Panc1 (cell line): Measurements from ENCODE around the gene UBASH3A. TPM values are rescaled to one million over a fixed set of nuclear protein-coding genes. Genes with fewer than 3 reads are reported as not detected.

Experiments used
- ATAC-seq: fragments of 200-7000 bp; cut with Tn5 transposase; 2 replicates; pipeline ENCODE4 v1.9.1; 2020; ENCODE audit warnings: mild to moderate bottlenecking, moderate library complexity
- BruUV-seq: library from RNA; stranded (reverse); fragments of 400-500 nt; replicated peaks from 2 replicates; lab custom pipeline; 2021; lab: Mats Ljungman, UMichigan
- CTCF ChIA-PET: fragments of 300-600 bp; sonication (Branson Sonifier 250); formaldehyde crosslinking; loops from one replicate; lab custom pipeline; 2022; ENCODE audit warnings: antibody characterized with exemption; lab: Charles Lee
- POLR2A ChIA-PET: fragments of 300-600 bp; sonication (Branson Sonifier 250); formaldehyde crosslinking; loops from one replicate; lab custom pipeline; 2022; ENCODE audit warnings: antibody characterized with exemption; lab: Charles Lee
- DNase-seq: peaks from one replicate; pipeline ENCODE4 v3.0.0-alpha.2; 2010; ENCODE audit warnings: low read depth, low spot score
- H3K27ac ChIP-seq: 2 replicates; pipeline ENCODE4 v1.5.1; 2011; ENCODE audit warnings: mild to moderate bottlenecking, low read length, inconsistent platforms
- H3K27me3 ChIP-seq: fragments of 200-500 bp; sonication (Bioruptor generic); 2 replicates; pipeline ENCODE4 v1.6.0; 2014; ENCODE audit warnings: low read length, inconsistent platforms; ENCODE audit not compliant: control insufficient read depth, insufficient read depth
- H3K36me3 ChIP-seq: fragments of 200-500 bp; sonication (Bioruptor generic); 2 replicates; pipeline ENCODE4 v1.5.1; 2014; ENCODE audit warnings: inconsistent platforms, mild to moderate bottlenecking, low read length, moderate library complexity; ENCODE audit not compliant: control insufficient read depth, insufficient read depth
- H3K4me1 ChIP-seq: 2 replicates; pipeline ENCODE4 v1.5.1; 2011; ENCODE audit warnings: inconsistent platforms, mild to moderate bottlenecking, low read length, moderate library complexity; ENCODE audit not compliant: control insufficient read depth, insufficient read depth
- H3K4me3 ChIP-seq, 2 experiments: 2 replicates each; pipeline ENCODE4 v1.5.1; 2011 to 2012; ENCODE audit warnings: low read depth in 2 of 2, low read length in 2 of 2, mild to moderate bottlenecking in 2 of 2, inconsistent platforms in 1 of 2, moderate library complexity in 1 of 2
- H3K9me3 ChIP-seq: fragments of 200-500 bp; sonication (Bioruptor generic); 2 replicates; pipeline ENCODE4 v1.5.1; 2014; ENCODE audit warnings: low read depth, mild to moderate bottlenecking, inconsistent platforms, low read length, moderate library complexity; ENCODE audit not compliant: control insufficient read depth, insufficient read depth
- POLR2AphosphoS5 ChIP-seq: IDR thresholded peaks from 2 replicates; pipeline ENCODE4 v1.6.1; 2012; ENCODE audit warnings: mild to moderate bottlenecking, low read depth, low read length, moderate library complexity
- SIN3A ChIP-seq: IDR thresholded peaks from 2 replicates; pipeline ENCODE4 v1.6.1; 2012; ENCODE audit warnings: low read depth, mild to moderate bottlenecking, low read length, moderate library complexity, borderline replicate concordance; ENCODE audit not compliant: insufficient read depth
- TCF7L2 ChIP-seq: IDR thresholded peaks from 2 replicates; pipeline ENCODE4 v1.6.1; 2011; ENCODE audit warnings: mild to moderate bottlenecking, low read depth, low read length, inconsistent platforms
- in situ Hi-C: cut with HindIII; loops from 2 replicates; pipeline ENCODE4 v1.10.0; 2016; ENCODE audit warnings: low sequenced_read_pairs, low pct_unique_long_range_greater_than_20kb
- intact Hi-C: fragments of 100-400 bp; cut with micrococcal nuclease; formaldehyde crosslinking; loops from one replicate; pipeline ENCODE4 v1.10.0; 2022; ENCODE audit not compliant: unreplicated experiment
- total RNA-seq: library from RNA; stranded (reverse); gene quantifications from one replicate; pipeline ENCODE4 v1.2.1, GENCODE V29; 2021; ENCODE audit not compliant: unreplicated experiment
- TF ChIP-seq, protein P1 (sequence below): fragments of 450-650 bp; IDR thresholded peaks from 2 replicates; pipeline ENCODE4 v1.5.1; 2017; ENCODE audit warnings: mild to moderate bottlenecking
- TF ChIP-seq, protein P2 (sequence below), 2 experiments: IDR thresholded peaks; 2 replicates each; pipeline ENCODE4 v1.6.1; 2011 to 2012; ENCODE audit warnings: low read depth in 2 of 2, control low read depth in 1 of 2, low read length in 1 of 2, mild to moderate bottlenecking in 1 of 2, moderate library complexity in 1 of 2; ENCODE audit not compliant: insufficient read depth in 1 of 2

The UBASH3A gene
- total RNA-seq, 1 experiment from 2014 or later, result 0.33 TPM

DNA sequence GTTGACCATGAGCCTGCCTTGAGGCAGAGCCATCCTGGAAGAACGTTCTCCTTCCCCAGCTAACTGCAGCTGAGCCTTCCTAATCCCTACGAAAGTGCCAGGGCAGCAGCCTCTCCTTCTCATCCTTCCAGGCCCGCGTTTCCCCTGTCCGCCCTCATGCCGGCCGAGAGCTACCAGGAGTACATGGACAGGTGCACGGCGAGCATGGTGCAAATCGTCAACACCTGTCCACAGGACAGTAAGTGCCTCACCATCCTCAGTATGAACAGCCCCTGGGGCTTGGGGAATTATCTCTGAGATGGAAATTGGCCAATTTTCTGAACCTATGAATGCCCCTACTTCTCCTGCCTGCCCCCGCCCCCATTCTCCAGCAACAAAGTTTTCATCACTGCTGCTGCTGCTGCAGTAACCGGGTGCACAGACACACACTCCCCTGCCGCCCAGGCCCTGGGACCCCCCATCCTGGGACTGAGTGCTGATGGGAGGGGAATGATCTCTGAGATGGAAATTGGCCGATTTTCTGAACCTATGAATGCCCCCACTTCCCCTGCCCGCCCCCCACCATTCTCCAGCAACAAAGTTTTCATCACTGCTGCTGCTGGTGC is 39.6 kb downstream of the UBASH3A start:
- CTCF ChIA-PET, result no interaction called here
- Histone ChIP-seq H3K4me3 (no peak overlapping the region), H3K36me3 (no peaks in the 10 kb centered on the region), H3K27me3 (no peaks in the 10 kb centered on the region), H3K9me3 (no peaks in the 10 kb centered on the region), H3K4me1 (no peaks in the 10 kb centered on the region), H3K27ac (no peak overlapping the region)
- in situ Hi-C loops (no loop called here), intact Hi-C loops (no loop called here)
- no peak for ATAC-seq
- POLR2A ChIA-PET, result no interaction called here
- no peak for DNase-seq
- TF ChIP-seq POLR2AphosphoS5, result no peak
- no TSS peak for BruUV-seq

DNA sequence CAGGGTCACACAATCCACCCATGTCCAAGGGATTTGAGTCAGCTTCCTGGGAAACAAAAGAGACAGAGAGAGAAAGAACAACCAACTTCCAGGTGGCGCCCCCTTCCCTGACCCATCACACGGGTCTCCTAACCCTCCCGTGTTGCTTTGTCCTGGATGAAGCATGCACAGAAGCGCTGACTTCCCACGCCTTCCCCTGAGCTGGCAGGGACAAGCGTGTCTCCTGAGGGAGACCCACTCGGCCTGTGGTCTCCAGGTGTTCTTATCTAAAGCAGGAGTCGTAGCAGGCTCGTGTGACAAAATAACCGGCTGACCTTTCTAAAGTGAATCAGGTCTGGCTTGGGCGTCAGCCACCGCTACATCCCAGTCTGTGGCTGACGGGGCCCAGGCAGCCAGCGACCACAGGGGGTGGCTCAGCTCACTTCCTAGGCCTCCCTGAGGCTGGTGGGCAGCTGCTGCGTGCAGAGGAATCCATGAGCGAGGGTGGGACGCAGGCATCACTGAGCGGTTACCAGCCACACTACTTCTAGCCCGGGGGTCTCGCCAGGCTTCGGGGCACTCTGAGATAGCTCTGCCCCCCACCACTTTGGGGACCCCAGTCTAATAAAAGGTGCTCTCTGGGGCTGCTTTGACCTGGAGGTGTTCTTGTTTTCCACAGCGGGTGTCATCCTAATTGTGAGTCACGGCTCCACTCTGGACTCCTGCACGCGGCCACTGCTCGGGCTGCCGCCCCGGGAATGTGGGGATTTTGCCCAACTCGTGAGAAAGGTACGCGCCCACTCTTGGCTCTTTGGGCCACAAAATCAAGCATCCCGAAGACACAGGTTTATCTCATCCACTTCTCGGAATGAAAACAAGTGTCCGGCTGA is 40.4 kb downstream of the UBASH3A start:
- H3K9me3 ChIP-seq, result no peaks in the 10 kb centered on the region
- DNase-seq, result no peak
- no peaks in the 10 kb centered on the region for H3K36me3 ChIP-seq
- ATAC-seq, result no peak
- TF ChIP-seq, protein P1, sequence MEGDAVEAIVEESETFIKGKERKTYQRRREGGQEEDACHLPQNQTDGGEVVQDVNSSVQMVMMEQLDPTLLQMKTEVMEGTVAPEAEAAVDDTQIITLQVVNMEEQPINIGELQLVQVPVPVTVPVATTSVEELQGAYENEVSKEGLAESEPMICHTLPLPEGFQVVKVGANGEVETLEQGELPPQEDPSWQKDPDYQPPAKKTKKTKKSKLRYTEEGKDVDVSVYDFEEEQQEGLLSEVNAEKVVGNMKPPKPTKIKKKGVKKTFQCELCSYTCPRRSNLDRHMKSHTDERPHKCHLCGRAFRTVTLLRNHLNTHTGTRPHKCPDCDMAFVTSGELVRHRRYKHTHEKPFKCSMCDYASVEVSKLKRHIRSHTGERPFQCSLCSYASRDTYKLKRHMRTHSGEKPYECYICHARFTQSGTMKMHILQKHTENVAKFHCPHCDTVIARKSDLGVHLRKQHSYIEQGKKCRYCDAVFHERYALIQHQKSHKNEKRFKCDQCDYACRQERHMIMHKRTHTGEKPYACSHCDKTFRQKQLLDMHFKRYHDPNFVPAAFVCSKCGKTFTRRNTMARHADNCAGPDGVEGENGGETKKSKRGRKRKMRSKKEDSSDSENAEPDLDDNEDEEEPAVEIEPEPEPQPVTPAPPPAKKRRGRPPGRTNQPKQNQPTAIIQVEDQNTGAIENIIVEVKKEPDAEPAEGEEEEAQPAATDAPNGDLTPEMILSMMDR, result no peak
- TF ChIP-seq POLR2AphosphoS5 (no peak), SIN3A (no peak), TCF7L2 (no peak)
- TF ChIP-seq, protein P2, sequence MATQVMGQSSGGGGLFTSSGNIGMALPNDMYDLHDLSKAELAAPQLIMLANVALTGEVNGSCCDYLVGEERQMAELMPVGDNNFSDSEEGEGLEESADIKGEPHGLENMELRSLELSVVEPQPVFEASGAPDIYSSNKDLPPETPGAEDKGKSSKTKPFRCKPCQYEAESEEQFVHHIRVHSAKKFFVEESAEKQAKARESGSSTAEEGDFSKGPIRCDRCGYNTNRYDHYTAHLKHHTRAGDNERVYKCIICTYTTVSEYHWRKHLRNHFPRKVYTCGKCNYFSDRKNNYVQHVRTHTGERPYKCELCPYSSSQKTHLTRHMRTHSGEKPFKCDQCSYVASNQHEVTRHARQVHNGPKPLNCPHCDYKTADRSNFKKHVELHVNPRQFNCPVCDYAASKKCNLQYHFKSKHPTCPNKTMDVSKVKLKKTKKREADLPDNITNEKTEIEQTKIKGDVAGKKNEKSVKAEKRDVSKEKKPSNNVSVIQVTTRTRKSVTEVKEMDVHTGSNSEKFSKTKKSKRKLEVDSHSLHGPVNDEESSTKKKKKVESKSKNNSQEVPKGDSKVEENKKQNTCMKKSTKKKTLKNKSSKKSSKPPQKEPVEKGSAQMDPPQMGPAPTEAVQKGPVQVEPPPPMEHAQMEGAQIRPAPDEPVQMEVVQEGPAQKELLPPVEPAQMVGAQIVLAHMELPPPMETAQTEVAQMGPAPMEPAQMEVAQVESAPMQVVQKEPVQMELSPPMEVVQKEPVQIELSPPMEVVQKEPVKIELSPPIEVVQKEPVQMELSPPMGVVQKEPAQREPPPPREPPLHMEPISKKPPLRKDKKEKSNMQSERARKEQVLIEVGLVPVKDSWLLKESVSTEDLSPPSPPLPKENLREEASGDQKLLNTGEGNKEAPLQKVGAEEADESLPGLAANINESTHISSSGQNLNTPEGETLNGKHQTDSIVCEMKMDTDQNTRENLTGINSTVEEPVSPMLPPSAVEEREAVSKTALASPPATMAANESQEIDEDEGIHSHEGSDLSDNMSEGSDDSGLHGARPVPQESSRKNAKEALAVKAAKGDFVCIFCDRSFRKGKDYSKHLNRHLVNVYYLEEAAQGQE (IDR thresholded peaks at IDR 0.05; ENCODE audit: insufficient read depth in 1 of 2, low read depth in 2 of 2, low read length in 1 of 2), result no peak
- no peaks in the 10 kb centered on the region for H3K4me1 ChIP-seq
- no peaks in the 10 kb centered on the region for H3K27me3 ChIP-seq
- in situ Hi-C loops, result no loop called here
- no TSS peak for BruUV-seq
- H3K4me3 ChIP-seq, result no peak overlapping the region
- ChIA-PET POLR2A (no interaction called here), CTCF (no interaction called here)
- H3K27ac ChIP-seq, result no peak overlapping the region
- intact Hi-C loops, result no loop called here

DNA sequence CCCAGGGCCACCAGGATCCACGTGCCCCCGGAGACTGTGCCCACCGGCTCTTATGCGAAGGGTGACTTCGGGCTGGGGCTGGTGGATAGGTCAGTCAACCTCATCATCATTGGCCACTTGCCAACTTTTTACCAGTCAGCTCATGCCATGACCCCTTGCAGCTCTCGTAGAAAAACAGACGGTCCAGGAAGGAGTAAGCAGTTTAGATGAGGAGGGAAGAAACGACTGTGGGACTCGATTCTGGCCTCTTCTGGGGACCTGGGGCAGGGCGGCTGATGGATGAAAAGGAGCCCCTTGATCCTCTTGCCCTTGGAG is 41.0 kb downstream of the UBASH3A start:
- H3K4me3 ChIP-seq, result no peak overlapping the region
- no TSS peak for BruUV-seq
- ChIA-PET POLR2A (no interaction called here), CTCF (no interaction called here)
- H3K9me3 ChIP-seq, result no peaks in the 10 kb centered on the region
- ATAC-seq (no peak), DNase-seq (no peak)
- no peaks in the 10 kb centered on the region for H3K36me3 ChIP-seq
- in situ Hi-C loops (no loop called here), intact Hi-C loops (loop anchor here (5.0 kb wide), 1 partner anchor 302 kb away; no protein-coding TSS in a partner anchor)
- no peaks in the 10 kb centered on the region for H3K4me1 ChIP-seq
- TF ChIP-seq POLR2AphosphoS5 (no peak), TCF7L2 (no peak), SIN3A (no peak)
- TF ChIP-seq, protein P1, result no peak
- TF ChIP-seq, protein P2 (IDR thresholded peaks at IDR 0.05; ENCODE audit: insufficient read depth in 1 of 2, low read depth in 2 of 2, low read length in 1 of 2), result no peak
- no peaks in the 10 kb centered on the region for H3K27me3 ChIP-seq
- no peak overlapping the region for H3K27ac ChIP-seq
